Heart left ventricle (tissue), 13 donors: ENCODE results near the gene AKAP17A.

Experiments
- CTCF ChIP-seq, 12 donors: fragments of 200-600 bp; sonication (generic) in 4 of 12; IDR thresholded peaks; one replicate each; pipeline versions ENCODE4 v1.5.0 to v1.8.0; 2018 to 2022; ENCODE audit warnings: antibody characterized with exemption in 12 of 12, mild to moderate bottlenecking in 5 of 12
- POLR2A ChIP-seq, 2 donors: fragments of 450-650 bp; IDR thresholded peaks; one replicate each; pipeline ENCODE4 v1.6.1; 2017; ENCODE audit warnings: antibody characterized with exemption in 2 of 2, mild to moderate bottlenecking in 2 of 2, moderate library complexity in 2 of 2
- donor health status: ischemic (EF 13 %, LVEDD 7.1; RV severe dilation, severe dysfunction).
- donor health status: DM: no; HTN: yes; CAD: no.
- donor health status: DM: no; HTN: no; CAD: no.
- donor health status: ischemic (EF 25% LVEDD 6.9; RV normal size, moderate dysfunction).
- donor health status: ischemic (EF 25% LVEDD 5.7; RV mildly dilated, moderate dysfunction).
- donor health status: ischemic (EF 35%, LVEDD 5.7; RV mildly dilated, moderate dysfunction).
- donor health status: nonischemic (EF 11% LVEDD 7.7; RV severe dilation, severe dysfunction).
- donor health status: DM: yes; HTN: yes; CAD: no.
- donor health status: PGD.
- donor health status: ischemic (EF 29% LVEDD 5.4; RV normal size, mild dysfunction).
- donor health status: nonischemic (EF 23%, LVEDD 6.1; RV moderate dilation, normal function).

GRCh38 chrX:1600406-1601050, 9.1 kb downstream of the AKAP17A start:
- TF ChIP-seq POLR2A (IDR thresholded peaks at IDR 0.05) (no peak), CTCF (IDR thresholded peaks at IDR 0.05) (no peak)
